Breast epithelium (tissue), 3 donors: ENCODE measurements around the gene FGF11.

Experiments
- CTCF ChIP-seq, 3 donors: fragments of 450-650 bp; IDR thresholded peaks; one replicate each; pipeline ENCODE4 v1.5.1; 2016 to 2017; ENCODE audit warnings: antibody characterized with exemption in 3 of 3, mild to moderate bottlenecking in 3 of 3, moderate library complexity in 3 of 3
- POLR2A ChIP-seq: fragments of 450-650 bp; IDR thresholded peaks from one replicate; pipeline ENCODE4 v1.6.1; 2016; ENCODE audit warnings: antibody characterized with exemption, mild to moderate bottlenecking, moderate library complexity
- POLR2AphosphoS5 ChIP-seq, 3 donors: sonication (generic); formaldehyde crosslinking; IDR thresholded peaks; one replicate each; pipeline ENCODE4 v1.6.1; 2017; ENCODE audit warnings: antibody characterized with exemption in 3 of 3

GRCh38 chr17:7468290-7468689 lies 29.0 kb downstream of the FGF11 start:
- TF ChIP-seq POLR2A (no peak), CTCF (IDR thresholded peaks at IDR 0.05) (no peak), POLR2AphosphoS5 (IDR thresholded peaks at IDR 0.05) (no peak)
